Measurements from ENCODE around the gene ZNF135.

ZNF135 gene

GRCh38 chr19:58047672-58048071, 11.4 kb upstream of the ZNF135 start:
- no peak for DNase-seq

- DNase-seq, result no peak
These were observed 6.8 kb upstream of the ZNF135 start for GRCh38 chr19:58052256-58052655.

DNA sequence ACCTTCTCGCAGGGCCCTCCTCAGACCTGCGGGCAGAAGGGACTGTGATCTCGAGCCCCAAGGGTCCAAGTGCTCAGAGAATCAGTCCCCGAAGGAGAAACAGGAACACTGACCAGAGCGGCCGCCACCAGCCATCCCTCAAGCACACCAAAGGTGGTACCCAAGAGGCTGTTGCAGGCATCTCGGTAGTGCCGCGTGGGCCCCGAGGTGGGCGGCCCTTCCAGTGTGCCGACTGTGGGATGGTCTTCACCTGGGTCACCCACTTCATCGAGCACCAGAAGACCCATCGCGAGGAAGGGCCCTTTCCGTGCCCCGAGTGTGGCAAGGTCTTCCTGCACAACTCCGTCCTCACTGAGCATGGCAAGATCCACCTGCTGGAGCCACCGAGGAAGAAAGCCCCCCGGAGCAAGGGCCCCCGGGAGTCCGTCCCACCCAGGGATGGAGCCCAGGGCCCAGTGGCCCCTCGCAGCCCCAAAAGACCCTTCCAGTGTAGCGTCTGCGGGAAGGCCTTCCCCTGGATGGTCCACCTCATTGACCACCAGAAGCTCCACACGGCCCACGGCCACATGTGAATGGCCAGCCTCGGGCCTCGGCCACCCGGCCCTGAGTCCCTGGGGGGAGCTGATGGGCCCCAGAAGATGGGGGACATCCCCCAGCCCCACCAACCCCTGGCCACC, 5.5 kb upstream of the ZNF135 start:
- no peak for DNase-seq

DNA sequence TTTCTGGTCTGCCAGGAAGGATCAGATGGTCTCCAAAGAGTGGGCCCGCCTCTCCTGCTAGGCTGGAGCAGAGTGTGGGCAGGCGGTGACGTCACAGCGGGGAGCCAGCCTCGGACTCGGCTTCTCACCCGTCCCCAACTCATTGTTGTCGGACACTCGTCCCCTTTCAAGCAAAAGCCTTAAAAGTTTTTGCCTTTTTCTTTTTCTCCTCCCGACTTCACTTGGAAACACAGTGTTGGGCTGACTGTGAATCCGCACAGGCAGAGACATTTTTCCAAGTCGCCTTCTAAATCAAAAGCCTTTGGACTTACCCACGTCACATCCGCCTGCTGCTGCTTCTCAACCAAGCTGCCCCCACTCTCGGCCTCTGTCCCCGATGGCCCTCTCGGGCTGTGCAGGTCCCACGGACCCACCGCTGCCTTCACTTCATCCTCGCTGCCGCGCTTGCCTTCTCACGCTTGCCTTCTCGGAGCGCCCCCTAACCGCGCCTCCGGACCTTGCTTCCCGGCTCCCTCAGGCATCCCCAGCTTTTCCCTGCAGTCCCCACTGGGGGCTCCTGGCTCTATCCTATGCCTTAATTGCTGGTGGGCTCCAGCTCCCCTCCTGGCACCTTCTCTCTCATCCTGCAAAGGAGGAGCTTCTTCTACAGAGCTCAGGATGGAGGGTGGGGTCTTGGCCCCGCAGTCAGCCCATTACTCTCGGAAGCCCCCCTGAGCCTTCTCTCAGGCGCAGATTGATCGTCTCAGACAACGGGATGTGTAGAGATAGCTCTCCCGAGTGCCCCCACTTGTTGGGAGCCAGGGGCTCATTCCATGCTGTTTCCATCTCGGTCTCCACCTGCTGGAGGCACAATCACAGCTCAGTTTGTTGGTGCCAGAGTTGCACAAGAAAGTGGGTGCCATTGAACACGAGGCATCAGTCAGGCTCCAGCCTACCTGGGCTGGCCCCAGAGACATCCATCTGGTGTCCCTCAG, 3.9 kb upstream of the ZNF135 start:
- no peak for DNase-seq

- no peak for DNase-seq
These were observed 2.8 kb upstream of the ZNF135 start for GRCh38 chr19:58056261-58056660.

DNA sequence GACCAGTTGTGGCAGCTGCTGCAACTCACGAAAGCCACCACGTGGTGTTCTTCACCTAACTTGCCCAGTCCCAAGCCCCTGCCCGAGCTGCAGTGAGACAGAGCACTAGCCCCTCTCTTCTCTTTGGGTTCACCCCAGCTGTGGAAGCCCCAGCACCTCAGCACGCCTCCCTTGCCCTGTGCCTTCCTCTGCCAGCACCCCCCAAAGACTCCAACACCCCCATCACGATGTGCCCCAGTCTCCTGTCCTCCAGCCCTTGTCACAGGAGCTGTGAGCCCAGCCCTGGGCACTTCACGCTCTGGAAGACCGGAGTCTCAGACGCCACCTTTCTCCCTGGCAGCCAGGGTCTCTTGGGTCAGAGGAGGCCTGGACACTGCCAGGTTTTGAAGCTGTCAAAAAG, 2.2 kb upstream of the ZNF135 start:
- no peak for DNase-seq

DNA sequence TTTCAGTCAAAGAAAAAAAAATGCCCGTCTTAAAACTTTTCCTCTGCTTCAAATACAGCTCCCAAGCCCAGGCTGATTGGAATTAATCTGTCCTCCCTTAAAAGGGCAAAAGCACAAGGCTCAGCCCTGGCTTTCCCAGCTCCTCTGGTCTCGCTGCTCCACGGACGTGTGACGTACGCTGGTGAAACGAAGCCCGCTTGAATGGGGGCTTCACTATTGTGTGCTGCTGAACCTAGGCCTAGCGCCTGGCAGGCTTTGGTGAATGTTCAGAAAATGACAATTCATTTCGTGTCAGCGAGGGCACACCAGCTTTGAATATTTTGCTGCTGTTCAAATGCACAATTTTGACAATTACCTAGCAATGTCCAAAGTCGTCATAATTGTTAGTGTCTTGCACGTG, 615 bp upstream of the ZNF135 start:
- DNase-seq, result no peak

- no peak for DNase-seq
These were observed 593 bp downstream of the ZNF135 start for GRCh38 chr19:58059671-58060078.

GRCh38 chr19:58060231-58060630, 1.1 kb downstream of the ZNF135 start:
- no peak for DNase-seq

DNA sequence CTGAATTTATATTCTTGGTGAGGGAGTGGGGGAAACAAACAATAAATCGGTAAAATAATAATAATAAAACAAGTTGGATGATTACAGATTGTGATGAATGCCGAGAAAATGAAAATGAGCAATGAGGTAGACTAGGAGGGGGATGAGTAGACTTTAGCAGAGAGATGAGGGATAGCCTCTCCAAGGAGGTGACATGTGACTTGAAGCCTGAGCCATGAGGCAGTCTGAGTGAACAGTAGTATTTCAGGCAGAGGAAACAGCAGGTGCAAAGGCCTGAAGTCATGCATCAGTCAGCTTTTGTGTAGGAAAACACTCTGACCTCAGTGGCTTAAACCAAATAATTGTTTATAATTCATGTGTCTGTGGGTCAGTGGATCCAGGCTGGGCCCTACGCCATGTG, 4.6 kb downstream of the ZNF135 start:
- DNase-seq, result no peak

DNA sequence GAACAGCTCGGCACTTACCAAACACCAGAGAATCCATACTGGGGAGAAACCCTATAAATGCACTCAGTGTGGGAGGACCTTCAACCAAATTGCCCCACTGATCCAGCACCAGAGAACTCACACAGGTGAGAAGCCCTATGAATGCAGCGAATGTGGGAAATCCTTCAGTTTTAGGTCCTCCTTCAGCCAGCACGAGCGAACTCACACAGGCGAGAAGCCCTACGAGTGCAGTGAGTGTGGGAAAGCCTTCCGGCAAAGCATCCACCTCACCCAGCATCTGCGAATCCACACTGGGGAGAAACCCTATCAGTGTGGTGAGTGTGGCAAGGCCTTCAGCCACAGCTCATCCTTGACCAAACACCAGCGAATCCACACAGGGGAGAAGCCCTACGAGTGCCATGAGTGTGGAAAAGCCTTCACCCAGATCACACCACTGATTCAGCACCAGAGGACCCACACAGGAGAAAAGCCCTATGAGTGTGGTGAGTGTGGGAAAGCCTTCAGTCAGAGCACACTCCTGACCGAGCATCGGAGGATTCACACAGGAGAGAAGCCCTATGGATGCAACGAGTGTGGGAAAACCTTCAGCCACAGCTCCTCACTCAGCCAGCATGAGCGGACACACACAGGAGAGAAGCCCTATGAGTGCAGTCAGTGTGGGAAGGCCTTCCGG, 8.3 kb downstream of the ZNF135 start:
- no peak for DNase-seq

DNA sequence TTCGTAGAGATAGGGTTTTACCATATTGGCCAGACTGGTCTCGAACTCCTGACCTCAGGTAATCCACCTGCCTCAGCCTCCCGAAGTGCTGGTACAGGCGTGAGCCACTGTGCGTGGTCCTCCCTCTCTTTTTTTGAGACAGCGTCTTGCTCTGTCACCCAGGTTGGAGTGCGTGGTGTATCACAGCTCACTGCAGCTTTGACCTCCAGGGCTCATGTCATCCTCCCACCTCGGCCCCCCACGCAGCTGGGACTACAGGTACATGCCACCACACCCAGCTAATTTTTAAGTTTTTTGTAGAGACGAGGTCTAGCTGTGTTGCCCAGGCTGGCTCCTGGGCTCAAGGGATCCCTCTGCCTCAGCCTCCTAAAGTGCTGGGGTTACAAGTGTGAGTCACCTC, 20.7 kb downstream of the ZNF135 start:
- DNase-seq, result no peak

GRCh38 chr19:58083021-58083420, 23.9 kb downstream of the ZNF135 start:
- DNase-seq, result no peak

GRCh38 chr19:58084596-58085347, 25.7 kb downstream of the ZNF135 start:
- DNase-seq, result no peak

DNA sequence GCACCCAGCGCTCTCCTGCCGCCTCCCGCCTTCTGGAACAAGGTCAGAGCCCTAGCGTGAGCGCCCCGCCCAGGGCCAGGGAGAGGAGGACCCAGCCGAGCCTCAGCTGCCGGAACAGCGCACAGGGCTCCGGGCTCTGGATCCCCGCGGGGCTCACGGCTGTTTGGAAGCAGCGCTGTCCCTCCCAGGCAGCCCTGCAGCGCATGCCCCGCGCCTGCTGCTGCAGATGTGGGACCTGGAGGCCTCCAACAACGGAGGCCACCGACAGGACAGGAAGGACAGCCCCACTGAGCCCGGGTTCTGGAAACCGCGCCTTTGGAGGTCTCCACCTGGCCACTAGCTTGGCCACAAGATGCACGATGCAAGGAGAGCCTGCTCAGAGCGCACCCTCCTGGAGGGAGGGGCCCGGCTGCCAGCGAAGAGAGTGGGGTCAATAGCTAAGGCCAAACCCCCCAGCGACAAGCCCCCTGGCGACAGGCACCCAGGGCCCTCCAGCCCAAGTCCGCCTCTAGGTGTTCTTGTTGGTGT, 26.3 kb downstream of the ZNF135 start:
- DNase-seq, result no peak

- no peak for DNase-seq
These were observed 28.0 kb downstream of the ZNF135 start for GRCh38 chr19:58086825-58087710.

DNA sequence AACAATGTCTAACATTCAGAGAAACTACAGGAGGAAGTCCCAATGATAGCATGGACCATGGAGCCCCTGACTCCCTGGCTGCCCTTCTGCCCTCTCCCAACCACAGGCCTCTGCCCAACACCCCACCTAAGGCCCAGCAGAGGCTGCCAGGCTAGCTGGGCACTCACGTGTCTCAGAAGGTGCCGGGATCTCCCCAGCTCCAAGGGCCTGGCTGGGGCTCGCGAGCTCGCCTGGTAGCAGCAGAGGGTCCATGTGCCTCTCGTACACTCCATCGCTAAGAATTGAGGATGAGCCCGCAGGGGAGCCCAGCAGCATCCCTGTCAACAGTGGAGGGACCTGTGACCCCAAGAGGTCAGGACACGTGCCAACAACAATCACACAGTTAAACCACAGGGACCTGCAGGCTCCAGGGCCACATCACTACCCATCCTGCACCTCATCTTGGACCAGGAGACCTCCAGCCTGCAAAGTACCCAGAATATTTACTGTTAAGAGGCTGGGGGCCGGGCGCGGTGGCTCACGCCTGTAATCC, 29.5 kb downstream of the ZNF135 start:
- no peak for DNase-seq

GRCh38 chr19:58089846-58090245, 30.8 kb downstream of the ZNF135 start:
- no peak for DNase-seq

- no peak for DNase-seq
These were observed 32.3 kb downstream of the ZNF135 start for GRCh38 chr19:58091251-58091995.

DNA sequence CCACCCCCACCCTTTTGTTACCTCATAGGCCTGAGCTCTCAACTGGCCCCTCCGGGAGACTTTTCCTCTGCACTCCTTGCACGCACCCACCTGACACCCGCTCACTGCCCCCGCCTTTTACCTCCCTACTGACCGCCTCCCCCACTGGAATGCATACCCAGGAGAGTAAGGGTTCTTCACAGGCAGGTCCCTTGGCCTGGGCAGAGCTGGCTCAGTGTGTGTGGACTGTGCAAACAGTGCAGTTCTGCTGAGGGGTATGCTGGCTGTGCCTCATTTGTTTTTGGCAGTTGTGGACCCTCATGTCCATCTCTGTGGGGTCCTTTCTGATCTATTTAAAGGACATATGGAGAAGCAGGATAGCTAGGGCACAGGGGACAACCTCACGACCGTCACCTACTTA, 34.0 kb downstream of the ZNF135 start:
- DNase-seq, result no peak

DNA sequence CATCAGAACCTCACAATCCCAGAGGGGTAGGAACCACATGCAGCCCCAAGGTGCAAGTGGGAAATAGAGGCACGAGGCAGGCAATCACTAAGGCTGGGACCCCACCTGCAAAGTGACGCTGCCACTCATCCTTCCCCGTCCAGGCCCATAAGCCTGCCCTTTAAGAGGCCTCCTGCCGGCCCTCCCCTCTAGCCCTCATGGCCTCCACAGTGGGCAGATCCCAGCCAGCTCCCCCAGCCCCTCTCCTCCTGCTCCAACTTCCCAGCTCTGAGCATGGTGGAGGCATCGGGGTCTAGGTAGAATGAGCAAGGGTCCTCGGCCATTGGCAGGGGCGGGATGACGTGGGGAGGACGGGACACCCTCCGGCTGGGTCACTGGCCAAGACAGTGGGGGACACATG, 36.2 kb downstream of the ZNF135 start:
- DNase-seq, result no peak

All from activated effector memory CD4-positive, alpha-beta T cell treated with anti-CD3 and anti-CD28 coated beads, Interleukin-2, amount 50 U/mL, for 16 hours (primary cell).